GM12801 (cell line): ENCODE data around the gene GRIN3B.

Experiments
- CTCF ChIP-seq: IDR thresholded peaks from one replicate; pipeline ENCODE4 v1.5.1; 2011; ENCODE audit warnings: control low read depth; ENCODE audit not compliant: insufficient read length; ENCODE audit errors: extremely low read depth

The GRIN3B gene

GRCh38 chr19:1037621-1038064 lies 37.4 kb downstream of the GRIN3B start:
- no peak for TF ChIP-seq CTCF

DNA sequence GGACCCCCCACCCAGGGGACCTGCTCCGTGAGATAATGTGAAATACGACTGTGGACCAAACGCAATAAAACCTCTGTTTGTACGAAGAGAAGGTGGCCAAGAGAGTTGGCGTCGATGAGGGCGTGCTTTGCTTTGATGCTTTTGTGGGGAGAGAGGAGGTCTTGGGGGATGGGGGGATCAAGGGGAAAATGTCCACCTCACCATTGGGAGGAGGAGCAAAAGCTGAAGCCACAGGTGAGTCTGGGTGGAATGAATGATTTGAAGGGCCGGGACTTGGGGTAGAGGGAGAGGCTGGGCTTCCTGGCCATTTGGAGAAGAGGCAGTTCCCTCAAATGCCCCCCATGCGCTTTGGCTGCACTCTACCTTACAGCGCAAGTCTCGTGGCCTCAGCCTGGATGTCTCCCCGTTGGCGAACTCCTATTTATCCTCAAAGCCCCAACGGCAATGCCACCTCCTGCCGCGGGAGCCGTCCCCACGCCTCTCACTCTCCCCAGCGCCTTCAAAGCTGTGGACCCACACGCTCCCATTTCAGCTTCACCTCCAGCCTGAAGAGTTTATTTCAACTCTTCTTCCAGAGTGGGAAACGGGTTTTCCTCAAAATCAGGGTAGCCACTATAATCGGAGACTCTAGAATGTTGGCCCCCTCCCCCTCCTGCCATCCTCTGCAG lies 38.9 kb downstream of the GRIN3B start:
- no peak for TF ChIP-seq CTCF

DNA sequence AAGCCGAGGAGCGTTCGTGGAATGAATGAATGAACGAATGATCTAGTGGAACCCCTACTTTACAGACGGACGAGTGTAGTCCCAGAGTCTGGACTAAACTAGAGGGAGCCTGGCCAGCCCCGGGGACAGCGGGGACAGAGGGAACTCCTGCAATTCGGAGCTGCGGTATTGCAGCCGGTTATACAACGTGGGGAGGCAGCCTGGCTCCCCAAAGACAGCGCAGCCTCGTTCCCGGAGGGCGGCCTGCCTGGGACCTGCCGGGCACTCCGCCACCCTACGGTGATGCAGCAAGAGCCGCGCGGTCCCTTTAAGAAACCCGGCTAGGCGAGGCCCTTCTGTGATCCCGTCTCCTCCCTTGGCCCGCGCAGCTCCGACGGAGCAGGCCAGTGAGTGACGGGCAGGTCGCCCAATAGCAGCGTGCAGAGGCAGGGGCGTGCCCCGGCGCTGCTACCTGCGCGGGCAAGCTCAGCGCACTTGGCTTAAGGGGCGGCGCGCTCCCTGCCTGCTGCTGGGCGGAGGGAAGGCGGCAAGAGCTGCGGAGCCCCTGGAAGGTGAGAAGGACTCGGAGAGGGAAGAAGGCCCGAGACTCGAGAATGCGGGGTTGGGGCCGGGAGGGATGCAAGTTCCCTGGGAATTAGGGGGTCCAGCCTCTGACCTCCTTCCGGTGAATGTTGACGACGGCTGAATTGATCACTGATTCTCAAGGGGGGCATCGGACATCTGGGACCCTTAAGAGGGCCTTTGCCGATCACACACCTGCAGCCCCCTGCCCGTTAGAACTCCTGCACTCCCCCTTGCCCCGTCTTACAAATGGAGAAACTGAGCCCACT lies 39.6 kb downstream of the GRIN3B start, which contains the start of gene ABCA7:
Gene ABCA7, plus strand, starts transcription at position 462 of the 830 bp plus-strand sequence. CDS start 1,255 bp downstream, outside the sequence.
- no peak for TF ChIP-seq CTCF

DNA sequence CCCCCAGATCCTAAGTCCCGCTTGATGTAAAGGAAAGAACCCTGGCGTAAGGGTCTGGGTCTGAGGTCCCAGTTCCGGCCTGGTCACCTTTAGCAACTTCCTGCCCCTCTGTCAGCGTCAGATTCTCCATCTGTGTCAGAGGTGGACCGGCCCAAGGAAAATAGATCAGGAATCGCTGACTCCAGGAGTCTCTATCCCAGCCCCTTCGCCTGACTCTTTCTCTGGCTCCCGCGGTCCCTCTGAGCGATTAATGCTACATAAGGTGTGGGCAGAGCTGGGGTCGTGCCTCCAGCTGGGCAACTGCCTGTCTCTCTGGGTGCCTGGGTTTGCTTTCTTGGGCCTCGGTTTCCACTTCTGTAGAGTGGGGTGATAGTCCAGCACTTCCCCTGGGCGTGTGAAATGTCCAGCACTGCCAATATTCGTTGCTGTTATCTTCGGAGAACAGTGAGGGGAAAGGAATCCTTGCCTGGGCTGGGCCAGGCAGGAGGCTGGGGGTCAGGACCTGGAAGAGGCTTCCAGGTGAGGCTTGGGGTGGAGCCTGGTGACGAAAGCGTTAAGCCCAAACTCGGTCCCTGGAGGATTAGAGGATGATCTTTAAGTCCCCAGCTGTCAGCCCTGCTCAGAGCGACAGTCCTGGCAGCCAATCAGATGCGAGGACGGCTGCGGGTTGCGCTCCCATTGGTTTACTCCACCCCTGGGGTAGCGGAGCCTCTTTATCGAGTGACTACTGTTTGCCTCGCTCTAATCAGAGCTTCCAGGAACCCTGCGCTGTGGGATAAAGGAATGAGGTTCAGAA lies 40.5 kb downstream of the GRIN3B start:
- TF ChIP-seq CTCF: no peak

DNA sequence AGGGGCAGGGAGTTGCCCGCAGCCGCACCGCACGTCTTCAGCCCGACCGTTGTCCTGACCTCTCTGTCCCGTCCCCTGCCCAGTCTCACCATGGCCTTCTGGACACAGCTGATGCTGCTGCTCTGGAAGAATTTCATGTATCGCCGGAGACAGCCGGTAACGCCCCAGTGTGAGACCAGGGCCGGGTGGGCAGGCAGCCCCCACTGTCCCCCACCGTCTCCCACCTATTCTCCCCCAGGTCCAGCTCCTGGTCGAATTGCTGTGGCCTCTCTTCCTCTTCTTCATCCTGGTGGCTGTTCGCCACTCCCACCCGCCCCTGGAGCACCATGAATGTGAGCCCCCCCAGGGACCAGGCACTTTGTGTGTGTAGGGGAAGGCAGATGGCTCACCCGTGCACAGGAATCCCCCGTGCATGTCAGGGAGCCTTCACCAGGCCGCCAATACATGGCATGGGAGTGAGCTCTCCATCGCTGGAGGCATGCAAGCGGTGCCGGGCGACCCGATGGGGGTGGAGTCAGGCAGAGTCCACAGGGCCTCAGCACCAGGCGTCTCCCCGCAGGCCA lies 41.1 kb downstream of the GRIN3B start:
- no peak for TF ChIP-seq CTCF

DNA sequence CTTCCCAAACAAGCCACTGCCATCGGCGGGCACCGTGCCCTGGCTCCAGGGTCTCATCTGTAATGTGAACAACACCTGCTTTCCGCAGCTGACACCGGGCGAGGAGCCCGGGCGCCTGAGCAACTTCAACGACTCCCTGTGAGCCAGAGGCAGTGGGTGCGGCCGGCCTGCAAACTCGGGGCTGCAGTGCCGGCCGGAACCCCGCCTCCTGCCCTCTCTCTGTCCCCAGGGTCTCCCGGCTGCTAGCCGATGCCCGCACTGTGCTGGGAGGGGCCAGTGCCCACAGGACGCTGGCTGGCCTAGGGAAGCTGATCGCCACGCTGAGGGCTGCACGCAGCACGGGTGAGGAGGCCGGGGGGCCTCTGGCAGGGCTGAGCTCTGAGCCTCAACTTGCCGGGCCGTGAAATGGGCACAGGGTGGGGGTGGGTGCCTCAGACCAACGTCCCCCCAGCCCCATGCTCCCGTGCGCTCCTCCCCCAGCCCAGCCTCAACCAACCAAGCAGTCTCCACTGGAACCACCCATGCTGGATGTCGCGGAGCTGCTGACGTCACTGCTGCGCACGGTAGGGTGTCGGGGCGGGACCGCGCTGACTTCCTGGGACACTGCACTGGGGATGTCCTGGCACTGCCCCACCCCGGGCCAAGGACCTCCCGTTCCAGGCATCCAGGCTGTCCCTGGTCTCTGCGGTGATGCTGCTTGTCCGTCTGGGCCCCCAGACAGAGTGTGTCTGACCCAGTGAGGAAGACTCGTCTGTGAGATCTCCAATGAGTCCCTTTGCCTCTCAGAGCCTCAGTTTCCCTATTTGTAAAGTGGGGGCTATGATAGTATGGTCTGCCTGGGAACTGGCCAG lies 41.8 kb downstream of the GRIN3B start:
- no peak for TF ChIP-seq CTCF
